HG03135 (cell line): ENCODE results near the gene PTRH1.

Experiments used
- ATAC-seq: cut with Tn5 transposase; IDR thresholded peaks from one replicate; pipeline ENCODE4 v1.9.1; 2021; ENCODE audit warnings: mild to moderate bottlenecking, moderate library complexity; ENCODE audit not compliant: unreplicated experiment

PTRH1 gene

GRCh38 chr9:127721391-127721821, 5.9 kb upstream of the PTRH1 start:
- no peak for ATAC-seq

- no peak for ATAC-seq
Observed at GRCh38 chr9:127720865-127721227, 5.4 kb upstream of the PTRH1 start.

GRCh38 chr9:127720031-127720864, 4.8 kb upstream of the PTRH1 start:
- ATAC-seq, result no peak

DNA sequence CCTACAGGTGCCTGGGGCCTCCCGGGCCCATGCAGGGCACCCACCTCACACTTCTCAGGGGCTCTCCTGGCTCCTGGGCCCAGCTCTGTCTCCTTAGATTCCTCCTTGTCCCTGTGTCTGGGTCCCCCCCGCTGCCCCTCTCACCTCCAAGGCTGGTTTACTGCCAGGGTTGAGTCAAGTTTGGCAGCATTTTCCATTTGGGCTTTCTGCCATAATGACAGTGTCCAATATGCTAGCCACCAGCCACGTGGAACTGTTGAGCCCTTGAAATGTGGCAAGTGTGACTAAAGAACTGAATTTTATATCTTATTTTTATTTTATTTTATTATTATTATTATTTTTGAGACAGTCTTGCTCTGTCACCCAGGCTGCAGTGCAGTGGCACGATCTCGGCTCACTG, 2.3 kb upstream of the PTRH1 start:
- no peak for ATAC-seq

DNA sequence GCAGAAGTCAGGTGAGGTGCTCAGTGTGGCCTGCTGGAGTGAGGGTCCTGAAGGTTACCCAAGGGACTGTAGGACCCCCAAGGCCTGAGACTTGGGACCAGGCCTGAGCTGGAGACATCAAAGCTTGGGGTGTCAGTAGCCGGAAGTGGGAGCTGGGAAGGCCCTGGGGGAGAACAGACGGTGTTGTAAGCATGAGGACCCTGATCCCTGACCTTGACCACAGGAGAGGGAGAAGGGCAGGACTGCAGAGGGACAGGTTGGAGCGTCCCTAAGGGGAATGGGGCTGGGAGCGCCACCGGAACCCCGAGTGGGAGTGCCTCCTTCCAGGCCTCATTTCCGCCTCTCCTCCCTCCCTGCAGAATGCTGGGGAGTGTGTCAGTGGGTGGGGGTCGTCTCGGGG, 949 bp upstream of the PTRH1 start:
- ATAC-seq, result no peak

- ATAC-seq, result peak; percentile 4
Observed at GRCh38 chr9:127714951-127715469, 453 bp downstream of the PTRH1 start.

DNA sequence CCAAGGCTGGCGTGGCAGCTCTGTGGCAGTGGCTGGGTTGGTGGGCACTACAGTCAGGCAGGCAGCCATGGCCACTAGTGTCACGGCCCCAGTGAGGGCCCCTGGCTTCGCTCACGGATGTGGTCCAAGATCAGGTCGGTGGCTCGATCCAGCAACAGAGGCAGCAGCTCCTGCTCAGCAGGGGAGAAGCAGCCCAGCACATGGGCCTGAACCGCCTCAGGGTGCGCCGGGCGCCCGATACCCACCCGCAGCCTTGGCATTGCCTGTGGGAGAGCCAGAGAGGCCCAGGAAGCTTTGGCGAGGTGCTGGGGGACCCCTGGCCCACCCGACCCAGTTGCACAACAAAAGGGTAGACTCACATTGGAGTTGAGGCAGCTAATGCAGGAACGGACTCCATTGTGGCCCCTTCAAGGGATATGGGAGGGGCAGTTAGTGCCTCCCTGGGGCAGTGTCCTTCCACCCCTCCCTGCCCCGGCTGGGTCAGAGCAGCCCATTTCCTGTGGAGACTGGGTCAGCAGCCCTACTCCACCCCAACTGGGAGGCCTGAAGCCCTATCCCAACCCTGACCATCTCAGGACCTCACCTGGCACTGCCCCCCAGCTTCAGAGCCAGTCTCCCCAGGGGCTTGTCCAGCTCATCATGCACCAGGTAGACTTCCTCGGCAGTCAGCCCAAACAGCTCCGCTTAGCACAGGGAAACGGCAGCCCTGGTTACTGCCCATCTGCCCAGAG, 1.3 kb downstream of the PTRH1 start:
- ATAC-seq, result no peak

GRCh38 chr9:127712867-127713266, 2.6 kb downstream of the PTRH1 start:
- no peak for ATAC-seq

- ATAC-seq, result no peak
Observed at GRCh38 chr9:127712371-127712770, 3.1 kb downstream of the PTRH1 start.

DNA sequence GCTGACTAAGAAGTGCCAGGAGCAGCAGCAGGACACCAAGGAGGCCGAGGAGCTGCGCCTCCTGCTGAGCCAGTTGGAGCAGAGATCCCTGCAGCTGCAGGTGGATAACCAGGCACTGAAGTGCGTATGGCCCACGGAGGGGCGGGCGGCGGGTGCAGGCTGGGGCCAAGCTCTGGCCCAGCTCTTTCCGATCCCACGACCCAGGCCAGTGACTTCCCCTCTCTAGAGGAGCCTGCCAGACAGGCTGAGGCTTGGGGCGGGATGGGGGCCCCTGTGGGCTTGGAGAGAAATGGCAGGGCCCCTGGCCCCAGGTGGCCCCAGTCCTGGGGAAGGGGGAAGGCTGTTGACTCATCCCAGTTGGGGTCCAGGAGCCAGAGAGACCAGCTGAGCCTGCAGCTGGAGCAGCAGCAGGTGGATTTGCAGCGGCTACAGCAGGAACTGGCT, 3.6 kb downstream of the PTRH1 start:
- ATAC-seq, result no peak

- no peak for ATAC-seq
Observed at GRCh38 chr9:127711226-127711701, 4.2 kb downstream of the PTRH1 start.

GRCh38 chr9:127710204-127710783, 5.2 kb downstream of the PTRH1 start:
- ATAC-seq, result no peak

GRCh38 chr9:127708952-127709587, 6.4 kb downstream of the PTRH1 start:
- no peak for ATAC-seq

DNA sequence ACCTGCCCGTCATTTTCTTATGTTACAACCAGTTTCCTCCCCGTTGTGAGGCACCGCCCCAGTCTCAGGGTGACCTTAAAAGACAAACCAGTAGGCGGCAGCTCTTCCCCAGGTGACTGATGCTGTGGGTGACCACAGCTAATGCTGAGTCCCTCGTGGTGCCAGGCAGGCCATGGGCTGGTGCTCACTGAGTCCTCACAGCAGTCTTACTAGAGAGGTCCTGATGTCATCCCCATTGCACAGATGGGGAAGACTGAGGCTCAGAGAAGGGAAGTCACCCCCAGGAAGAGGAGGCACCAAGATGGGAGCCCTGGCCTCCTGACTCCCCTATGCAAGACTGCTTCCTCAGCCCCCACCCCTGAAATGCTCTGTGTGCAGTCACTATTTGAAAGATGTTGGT, 7.7 kb downstream of the PTRH1 start:
- ATAC-seq, result no peak

GRCh38 chr9:127706836-127707241, 8.6 kb downstream of the PTRH1 start, which contains the start of gene CFAP157:
Gene CFAP157 (plus strand): TSS chr9:127706988. CDS start chr9:127707032, 44 bp downstream.
- ATAC-seq, result no peak

- no peak for ATAC-seq
Observed at GRCh38 chr9:127705577-127706379, 9.7 kb downstream of the PTRH1 start.

GRCh38 chr9:127703289-127703946, 12.0 kb downstream of the PTRH1 start:
- no peak for ATAC-seq

- ATAC-seq, result no peak
Observed at GRCh38 chr9:127700594-127701255, 14.7 kb downstream of the PTRH1 start.

GRCh38 chr9:127700140-127700539, 15.3 kb downstream of the PTRH1 start:
- no peak for ATAC-seq
